ENCODE data around the gene CACNB3.

DNA sequence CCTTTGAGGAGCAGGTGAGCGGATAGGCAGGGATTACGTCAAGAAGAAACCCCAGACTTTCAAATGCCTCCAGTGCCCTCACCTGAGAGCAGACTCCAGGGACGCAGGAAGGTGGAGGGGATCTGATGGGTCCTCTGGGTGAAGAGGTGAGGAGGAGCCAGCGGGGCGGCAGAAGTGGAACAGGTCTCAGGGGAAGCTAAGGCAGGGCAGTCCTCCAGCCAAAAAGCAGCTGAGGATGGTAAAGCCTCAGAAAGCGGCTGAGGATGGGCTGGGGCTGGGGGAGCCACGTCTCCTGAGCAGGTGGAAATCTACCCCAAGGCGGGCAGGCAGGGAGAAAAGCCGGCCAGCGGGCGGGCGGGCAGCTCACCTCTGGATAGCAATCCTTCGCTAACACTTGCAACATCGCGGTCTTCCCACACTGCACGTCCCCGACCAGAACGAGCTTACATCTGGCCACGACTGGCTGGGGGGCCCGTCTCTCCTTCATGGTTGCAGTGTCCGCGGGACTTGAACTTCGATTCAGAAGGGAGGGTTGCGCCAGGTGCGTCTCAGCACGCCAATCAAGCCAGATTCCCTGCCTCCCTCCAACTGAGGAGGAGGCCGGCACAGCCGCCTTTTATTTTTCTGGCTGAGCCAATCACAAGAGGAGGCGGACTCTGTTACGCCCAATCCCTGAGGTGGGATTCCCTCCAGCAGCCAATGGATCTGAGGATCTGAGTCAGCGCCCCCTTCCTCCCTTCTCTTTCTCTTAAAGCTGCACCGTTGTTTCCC is 47.2 kb downstream of the CACNB3 start, which contains the start of gene RND1:
- no peak for TF ChIP-seq EZH2 (IDR thresholded peaks at IDR 0.05; ENCODE audit: borderline replicate concordance, low read length)
- TF ChIP-seq, protein P1, sequence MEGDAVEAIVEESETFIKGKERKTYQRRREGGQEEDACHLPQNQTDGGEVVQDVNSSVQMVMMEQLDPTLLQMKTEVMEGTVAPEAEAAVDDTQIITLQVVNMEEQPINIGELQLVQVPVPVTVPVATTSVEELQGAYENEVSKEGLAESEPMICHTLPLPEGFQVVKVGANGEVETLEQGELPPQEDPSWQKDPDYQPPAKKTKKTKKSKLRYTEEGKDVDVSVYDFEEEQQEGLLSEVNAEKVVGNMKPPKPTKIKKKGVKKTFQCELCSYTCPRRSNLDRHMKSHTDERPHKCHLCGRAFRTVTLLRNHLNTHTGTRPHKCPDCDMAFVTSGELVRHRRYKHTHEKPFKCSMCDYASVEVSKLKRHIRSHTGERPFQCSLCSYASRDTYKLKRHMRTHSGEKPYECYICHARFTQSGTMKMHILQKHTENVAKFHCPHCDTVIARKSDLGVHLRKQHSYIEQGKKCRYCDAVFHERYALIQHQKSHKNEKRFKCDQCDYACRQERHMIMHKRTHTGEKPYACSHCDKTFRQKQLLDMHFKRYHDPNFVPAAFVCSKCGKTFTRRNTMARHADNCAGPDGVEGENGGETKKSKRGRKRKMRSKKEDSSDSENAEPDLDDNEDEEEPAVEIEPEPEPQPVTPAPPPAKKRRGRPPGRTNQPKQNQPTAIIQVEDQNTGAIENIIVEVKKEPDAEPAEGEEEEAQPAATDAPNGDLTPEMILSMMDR (conservative IDR thresholded peaks at IDR 0.05 in 1 of 2, IDR thresholded peaks at IDR 0.05 in 1 of 2; ENCODE audit: extremely low read depth in 1 of 2, insufficient read depth in 1 of 2, low read depth in 1 of 2, low read length in 2 of 2), result peak in 1 of 2 donors; percentile 8
